Measurements from ENCODE around the gene RNF144A.

DNA sequence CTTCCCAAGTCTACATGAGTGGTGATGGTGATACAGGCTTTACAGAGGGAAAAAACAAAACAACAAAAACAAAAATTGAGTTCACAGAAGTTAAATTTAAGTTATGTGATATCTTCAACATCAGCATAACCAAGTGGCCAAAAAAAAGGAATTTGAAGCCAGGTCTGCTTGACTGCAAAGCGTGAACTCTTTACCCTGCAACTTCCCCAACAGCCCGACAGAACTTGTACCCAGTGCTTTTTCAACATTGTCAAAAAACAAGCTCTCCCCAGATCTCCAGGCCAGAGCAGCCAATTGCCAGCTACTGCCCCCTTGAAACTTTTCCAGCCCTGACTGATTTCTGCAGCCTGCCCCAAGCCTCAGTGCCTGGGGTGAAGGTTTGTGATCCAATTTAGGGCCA, 76.7 kb downstream of the RNF144A start:
- TF ChIP-seq, protein P1, sequence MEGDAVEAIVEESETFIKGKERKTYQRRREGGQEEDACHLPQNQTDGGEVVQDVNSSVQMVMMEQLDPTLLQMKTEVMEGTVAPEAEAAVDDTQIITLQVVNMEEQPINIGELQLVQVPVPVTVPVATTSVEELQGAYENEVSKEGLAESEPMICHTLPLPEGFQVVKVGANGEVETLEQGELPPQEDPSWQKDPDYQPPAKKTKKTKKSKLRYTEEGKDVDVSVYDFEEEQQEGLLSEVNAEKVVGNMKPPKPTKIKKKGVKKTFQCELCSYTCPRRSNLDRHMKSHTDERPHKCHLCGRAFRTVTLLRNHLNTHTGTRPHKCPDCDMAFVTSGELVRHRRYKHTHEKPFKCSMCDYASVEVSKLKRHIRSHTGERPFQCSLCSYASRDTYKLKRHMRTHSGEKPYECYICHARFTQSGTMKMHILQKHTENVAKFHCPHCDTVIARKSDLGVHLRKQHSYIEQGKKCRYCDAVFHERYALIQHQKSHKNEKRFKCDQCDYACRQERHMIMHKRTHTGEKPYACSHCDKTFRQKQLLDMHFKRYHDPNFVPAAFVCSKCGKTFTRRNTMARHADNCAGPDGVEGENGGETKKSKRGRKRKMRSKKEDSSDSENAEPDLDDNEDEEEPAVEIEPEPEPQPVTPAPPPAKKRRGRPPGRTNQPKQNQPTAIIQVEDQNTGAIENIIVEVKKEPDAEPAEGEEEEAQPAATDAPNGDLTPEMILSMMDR (conservative IDR thresholded peaks at IDR 0.05; ENCODE audit: low read depth, low read length) = no peak
- TF ChIP-seq EZH2phosphoT487 (IDR thresholded peaks at IDR 0.05; ENCODE audit: borderline replicate concordance, low read length) = no peak
- no peak for TF ChIP-seq EZH2 (IDR thresholded peaks at IDR 0.05; ENCODE audit: low read length, unreplicated experiment)
